DMS153 treated with DMSO at 0.1 percent for 48 hours (cell line): ENCODE results near the gene GRIN1.

ENCODE experiments used
- DNase-seq: peaks from one replicate; lab custom pipeline; 2025; ENCODE audit not compliant: unreplicated experiment; lab: John Stamatoyannopoulos, UW

Gene GRIN1

GRCh38 chr9:137191691-137192447 is 52.9 kb downstream of the GRIN1 start:
- DNase-seq, result no peak

- DNase-seq, result no peak
Observed at GRCh38 chr9:137192448-137192780, 53.5 kb downstream of the GRIN1 start.

GRCh38 chr9:137192859-137193258 is 53.9 kb downstream of the GRIN1 start:
- DNase-seq, result no peak

- no peak for DNase-seq
Observed at GRCh38 chr9:137193771-137194170, 54.8 kb downstream of the GRIN1 start.

GRCh38 chr9:137194388-137194787 is 55.4 kb downstream of the GRIN1 start:
- no peak for DNase-seq

- DNase-seq, result peak; percentile 78
Observed at GRCh38 chr9:137194909-137195308, 56.0 kb downstream of the GRIN1 start.

GRCh38 chr9:137195525-137196220 is 56.7 kb downstream of the GRIN1 start:
- DNase-seq, result peak; percentile 98

- DNase-seq, result no peak
Observed at GRCh38 chr9:137198051-137198901, 59.3 kb downstream of the GRIN1 start.

GRCh38 chr9:137198902-137199283 is 59.9 kb downstream of the GRIN1 start:
- no peak for DNase-seq

GRCh38 chr9:137199411-137200121 is 60.6 kb downstream of the GRIN1 start:
- DNase-seq, result no peak

GRCh38 chr9:137200311-137201204 is 61.6 kb downstream of the GRIN1 start, which contains the start of gene TPRN:
Gene TPRN (minus strand): TSS chr9:137200741. CDS start chr9:137200711, 30 bp downstream.
- DNase-seq, result peak; percentile 96

- DNase-seq, result no peak
Observed at GRCh38 chr9:137201205-137201868, 62.4 kb downstream of the GRIN1 start.

GRCh38 chr9:137202966-137203365 is 64.0 kb downstream of the GRIN1 start:
- DNase-seq, result no peak

GRCh38 chr9:137204731-137205125 is 65.8 kb downstream of the GRIN1 start:
- DNase-seq, result no peak

- DNase-seq, result peak; percentile 59
Observed at GRCh38 chr9:137205126-137206069, 66.4 kb downstream of the GRIN1 start, which contains the start of the genes NDOR1 and TMEM203. Gene NDOR1 (plus strand): TSS chr9:137205700. CDS start chr9:137205778, 78 bp downstream. Gene TMEM203 (minus strand): TSS chr9:137205648. CDS start chr9:137205414, 234 bp downstream.

- no peak for DNase-seq
Observed at GRCh38 chr9:137206602-137207001, 67.6 kb downstream of the GRIN1 start.

- DNase-seq, result no peak
Observed at GRCh38 chr9:137211532-137211931, 72.6 kb downstream of the GRIN1 start.

GRCh38 chr9:137212520-137212919 is 73.6 kb downstream of the GRIN1 start:
- no peak for DNase-seq
